ENCODE results near the gene PRDX2. TPM values are rescaled to one million over a fixed set of nuclear protein-coding genes. Genes with fewer than 3 reads are reported as not detected.

The PRDX2 gene
- total RNA-seq, 1 donor from 2014 or later: 280 TPM

GRCh38 chr19:12786952-12787351 is 14.6 kb downstream of the PRDX2 start:
- Mint-ChIP-seq H3K4me3 (no peak overlapping the region), H3K27me3 (ENCODE audit: insufficient read depth) (no peaks in the 10 kb centered on the region), H3K4me1 (ENCODE audit: low read depth) (peaks cover 28% of the 10 kb centered on the region), H3K36me3 (ENCODE audit: low read depth) (no peaks in the 10 kb centered on the region), H3K27ac (peak overlapping the region; percentile 72), H3K9me3 (no peaks in the 10 kb centered on the region)
- DNase-seq (ENCODE audit: low spot score): no peak
- intact Hi-C loops (cut with micrococcal nuclease): no loop called here

DNA sequence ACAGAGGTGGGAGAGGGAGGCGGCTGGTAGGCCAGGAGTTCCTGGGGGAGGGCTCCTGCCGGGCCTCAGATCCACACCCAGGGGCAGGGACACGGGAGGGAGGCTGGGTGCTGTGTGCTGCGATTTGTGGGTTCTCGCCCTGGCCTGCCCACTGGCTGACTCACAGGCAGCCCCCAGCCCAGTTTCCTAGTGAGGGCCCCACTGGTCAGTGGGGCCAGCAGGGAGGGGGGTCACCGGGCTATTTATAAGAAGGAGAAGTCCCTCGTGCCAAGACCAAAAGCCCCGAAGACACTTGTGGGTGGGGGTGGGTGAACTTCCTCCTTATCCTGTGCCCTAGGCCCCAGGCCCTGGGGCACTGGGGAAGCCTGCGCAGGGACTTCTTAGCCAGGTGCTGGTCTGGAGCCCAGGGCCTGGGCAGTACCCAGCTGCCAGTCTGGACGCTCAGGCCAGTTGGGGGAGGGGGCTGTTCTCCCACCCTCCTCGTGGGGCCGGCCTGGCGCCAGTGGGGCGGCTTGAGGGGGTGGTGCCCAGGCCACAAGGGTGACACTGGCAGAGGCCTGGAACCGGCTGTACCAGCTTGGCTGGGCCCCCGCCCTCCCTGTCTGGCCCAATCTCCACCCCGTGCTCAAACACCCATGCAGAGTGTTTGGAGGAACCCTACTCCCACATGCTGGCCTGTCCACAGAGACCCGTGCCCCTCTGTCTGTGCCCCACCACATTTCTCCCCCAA is 15.3 kb downstream of the PRDX2 start:
- H3K36me3 Mint-ChIP-seq (ENCODE audit: low read depth): no peaks in the 10 kb centered on the region
- H3K4me1 Mint-ChIP-seq (ENCODE audit: low read depth): peaks cover 33% of the 10 kb centered on the region
- no peak for DNase-seq (ENCODE audit: low spot score)
- H3K27me3 Mint-ChIP-seq (ENCODE audit: insufficient read depth): no peaks in the 10 kb centered on the region
- no peaks in the 10 kb centered on the region for H3K9me3 Mint-ChIP-seq
- intact Hi-C loops (cut with micrococcal nuclease): no loop called here
- H3K4me3 Mint-ChIP-seq: no peak overlapping the region
- H3K27ac Mint-ChIP-seq: peak overlapping the region; percentile 72

GRCh38 chr19:12785431-12786031 is 16.1 kb downstream of the PRDX2 start:
- DNase-seq (ENCODE audit: low spot score): no peak
- no peak overlapping the region for H3K4me3 Mint-ChIP-seq
- H3K27ac Mint-ChIP-seq: no peak overlapping the region
- no peaks in the 10 kb centered on the region for H3K36me3 Mint-ChIP-seq (ENCODE audit: low read depth)
- no peaks in the 10 kb centered on the region for H3K27me3 Mint-ChIP-seq (ENCODE audit: insufficient read depth)
- peaks cover 27% of the 10 kb centered on the region for H3K4me1 Mint-ChIP-seq (ENCODE audit: low read depth)
- H3K9me3 Mint-ChIP-seq: no peaks in the 10 kb centered on the region
- intact Hi-C loops (cut with micrococcal nuclease): no loop called here

- Mint-ChIP-seq H3K36me3 (ENCODE audit: low read depth) (no peaks in the 10 kb centered on the region), H3K9me3 (no peaks in the 10 kb centered on the region), H3K27me3 (ENCODE audit: insufficient read depth) (no peaks in the 10 kb centered on the region), H3K4me1 (ENCODE audit: low read depth) (peaks cover 26% of the 10 kb centered on the region), H3K4me3 (no peak overlapping the region), H3K27ac (no peak overlapping the region)
- intact Hi-C loops (cut with micrococcal nuclease): no loop called here
- no peak for DNase-seq (ENCODE audit: low spot score)
These were observed 16.6 kb downstream of the PRDX2 start for GRCh38 chr19:12784871-12785430.

DNA sequence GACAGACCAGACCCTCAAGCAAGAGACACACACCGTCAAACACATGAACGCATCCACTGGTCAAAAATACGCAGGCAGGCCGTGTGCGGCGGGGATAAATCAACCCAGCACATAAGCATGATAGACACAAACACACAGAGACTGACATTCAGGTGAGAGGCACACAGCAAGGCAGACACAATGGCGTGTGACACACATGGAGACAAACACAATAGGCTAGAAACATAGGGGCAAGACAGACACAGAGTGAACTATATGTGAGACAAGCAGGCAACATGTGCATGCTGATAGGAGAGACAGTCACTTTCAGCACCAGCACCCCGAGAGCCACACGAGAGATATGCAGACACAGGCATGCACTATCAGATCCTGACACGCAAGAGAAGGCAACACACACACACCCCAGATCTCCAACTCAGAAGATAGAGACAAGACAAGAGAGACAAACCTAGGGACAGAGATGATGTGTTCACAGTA is 17.2 kb downstream of the PRDX2 start:
- no peak for DNase-seq (ENCODE audit: low spot score)
- Mint-ChIP-seq H3K27me3 (ENCODE audit: insufficient read depth) (no peaks in the 10 kb centered on the region), H3K36me3 (ENCODE audit: low read depth) (no peaks in the 10 kb centered on the region), H3K4me1 (ENCODE audit: low read depth) (peaks cover 31% of the 10 kb centered on the region), H3K27ac (no peak overlapping the region), H3K9me3 (no peaks in the 10 kb centered on the region), H3K4me3 (no peak overlapping the region)
- intact Hi-C loops (cut with micrococcal nuclease): no loop called here

DNA sequence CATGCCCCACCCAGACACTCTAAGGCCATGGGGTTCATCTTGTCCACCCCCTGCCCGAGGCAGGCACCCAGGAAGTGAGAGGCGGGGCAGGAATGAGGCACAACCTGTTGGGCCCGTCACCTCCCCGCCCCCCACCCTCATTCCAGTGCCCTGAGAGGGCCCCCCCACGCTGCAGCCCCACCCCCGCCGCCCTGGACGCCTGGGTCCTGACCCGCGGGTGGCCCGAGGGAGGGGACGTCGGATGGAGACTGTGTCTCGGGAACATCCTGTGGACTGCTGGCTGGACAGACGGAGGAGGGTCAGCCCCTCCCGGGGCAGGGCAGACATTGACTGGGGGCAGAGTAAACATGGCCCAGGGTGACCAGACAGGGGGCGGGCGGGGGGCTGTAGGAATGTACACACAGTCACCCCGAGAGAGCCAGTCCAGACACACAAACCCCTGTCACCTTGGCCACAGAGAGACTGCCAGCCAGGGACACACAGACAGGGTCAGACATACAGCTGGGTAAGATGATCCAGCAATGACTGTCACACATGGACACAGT is 17.7 kb downstream of the PRDX2 start:
- Mint-ChIP-seq H3K4me3 (peak overlapping the region; percentile 70), H3K36me3 (ENCODE audit: low read depth) (no peaks in the 10 kb centered on the region), H3K27ac (no peak overlapping the region), H3K27me3 (ENCODE audit: insufficient read depth) (no peaks in the 10 kb centered on the region), H3K4me1 (ENCODE audit: low read depth) (peaks cover 32% of the 10 kb centered on the region), H3K9me3 (no peaks in the 10 kb centered on the region)
- intact Hi-C loops (cut with micrococcal nuclease): loop anchor here (2.0 kb wide), 1 partner anchor 155 kb away; the partner anchor contains the start of gene CALR
- no peak for DNase-seq (ENCODE audit: low spot score)

- DNase-seq (ENCODE audit: low spot score): peak; percentile 36
- no peak overlapping the region for H3K27ac Mint-ChIP-seq
- H3K9me3 Mint-ChIP-seq: no peaks in the 10 kb centered on the region
- H3K36me3 Mint-ChIP-seq (ENCODE audit: low read depth): no peaks in the 10 kb centered on the region
- no peaks in the 10 kb centered on the region for H3K27me3 Mint-ChIP-seq (ENCODE audit: insufficient read depth)
- intact Hi-C loops (cut with micrococcal nuclease): loop anchor here (2.0 kb wide), 1 partner anchor 155 kb away; the partner anchor contains the start of gene CALR
- peaks cover 34% of the 10 kb centered on the region for H3K4me1 Mint-ChIP-seq (ENCODE audit: low read depth)
- H3K4me3 Mint-ChIP-seq: peak overlapping the region; percentile 70
These were observed 18.2 kb downstream of the PRDX2 start for GRCh38 chr19:12783291-12783848.

DNA sequence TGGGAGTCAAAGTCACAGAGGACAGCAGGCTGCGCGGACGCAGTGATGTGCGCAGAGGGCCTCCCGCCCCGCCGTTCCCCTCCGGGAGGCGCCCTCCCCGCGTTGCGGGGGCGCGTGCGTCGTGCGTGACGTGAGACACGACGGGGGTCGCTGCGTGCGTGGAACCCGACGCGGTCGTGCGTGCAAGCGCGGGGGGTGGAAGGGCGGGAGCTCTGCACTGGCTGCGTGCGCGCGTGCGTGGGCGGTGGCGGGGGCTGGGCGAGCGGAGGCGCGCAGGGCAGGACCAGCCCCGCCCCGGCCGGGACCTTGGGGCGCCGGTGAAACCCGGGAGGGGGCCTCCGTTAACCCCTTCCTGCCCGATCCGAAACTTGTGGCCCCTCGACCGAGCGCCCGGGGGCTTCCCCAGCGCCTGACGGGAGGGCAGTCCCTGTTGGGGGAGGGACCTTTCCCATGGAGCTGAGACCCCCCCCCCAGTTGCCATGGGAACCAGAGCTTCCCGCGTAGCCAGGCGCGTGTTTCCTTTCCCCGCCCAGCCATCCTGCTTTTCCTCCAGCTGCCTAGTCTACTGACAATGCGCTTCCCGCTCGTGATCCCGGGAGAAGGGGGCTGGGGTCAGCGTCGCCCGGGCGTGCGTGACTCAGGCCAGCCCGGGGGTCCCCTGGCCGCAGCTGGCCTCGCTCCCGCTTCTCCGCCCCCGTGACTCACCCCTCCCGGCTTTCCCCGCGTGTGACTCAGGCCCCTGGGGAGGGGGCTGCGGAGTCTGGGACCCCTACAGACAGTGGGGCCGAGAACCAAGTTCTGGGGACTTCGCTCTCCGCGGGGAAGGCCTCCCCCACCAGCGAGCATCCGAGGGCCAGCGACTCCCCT is 18.9 kb downstream of the PRDX2 start:
- Mint-ChIP-seq H3K9me3 (no peaks in the 10 kb centered on the region), H3K27me3 (ENCODE audit: insufficient read depth) (no peaks in the 10 kb centered on the region), H3K36me3 (ENCODE audit: low read depth) (no peaks in the 10 kb centered on the region), H3K4me1 (ENCODE audit: low read depth) (peaks cover 37% of the 10 kb centered on the region), H3K27ac (peak overlapping the region; percentile 99), H3K4me3 (peak overlapping the region; percentile 86)
- intact Hi-C loops (cut with micrococcal nuclease): loop anchor here (1.0 to 2.0 kb wide), 2 partner anchors 9 to 156 kb away; partner anchors contain the start of genes CALR and JUNB
- peak; percentile 87 for DNase-seq (ENCODE audit: low spot score)

DNA sequence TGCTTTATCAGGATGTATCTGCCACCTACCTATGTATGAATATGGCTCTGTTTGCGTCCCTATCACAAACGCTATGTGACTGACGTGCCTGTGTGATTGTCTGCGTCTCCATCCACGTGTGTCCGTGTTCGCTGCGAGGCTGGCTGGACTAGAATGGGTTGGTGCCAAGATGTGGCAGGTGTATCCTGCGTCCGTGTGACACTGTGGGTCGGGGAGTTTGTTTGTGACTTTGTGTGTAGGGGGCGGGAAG is 19.5 kb downstream of the PRDX2 start:
- no peaks in the 10 kb centered on the region for H3K36me3 Mint-ChIP-seq (ENCODE audit: low read depth)
- peaks cover 42% of the 10 kb centered on the region for H3K4me1 Mint-ChIP-seq (ENCODE audit: low read depth)
- intact Hi-C loops (cut with micrococcal nuclease): loop anchor here (1.0 to 2.0 kb wide), 2 partner anchors 9 to 157 kb away; partner anchors contain the start of genes CALR and JUNB
- no peaks in the 10 kb centered on the region for H3K9me3 Mint-ChIP-seq
- peak overlapping the region; percentile 86 for H3K4me3 Mint-ChIP-seq
- no peaks in the 10 kb centered on the region for H3K27me3 Mint-ChIP-seq (ENCODE audit: insufficient read depth)
- no peak for DNase-seq (ENCODE audit: low spot score)
- H3K27ac Mint-ChIP-seq: peak overlapping the region; percentile 99

DNA sequence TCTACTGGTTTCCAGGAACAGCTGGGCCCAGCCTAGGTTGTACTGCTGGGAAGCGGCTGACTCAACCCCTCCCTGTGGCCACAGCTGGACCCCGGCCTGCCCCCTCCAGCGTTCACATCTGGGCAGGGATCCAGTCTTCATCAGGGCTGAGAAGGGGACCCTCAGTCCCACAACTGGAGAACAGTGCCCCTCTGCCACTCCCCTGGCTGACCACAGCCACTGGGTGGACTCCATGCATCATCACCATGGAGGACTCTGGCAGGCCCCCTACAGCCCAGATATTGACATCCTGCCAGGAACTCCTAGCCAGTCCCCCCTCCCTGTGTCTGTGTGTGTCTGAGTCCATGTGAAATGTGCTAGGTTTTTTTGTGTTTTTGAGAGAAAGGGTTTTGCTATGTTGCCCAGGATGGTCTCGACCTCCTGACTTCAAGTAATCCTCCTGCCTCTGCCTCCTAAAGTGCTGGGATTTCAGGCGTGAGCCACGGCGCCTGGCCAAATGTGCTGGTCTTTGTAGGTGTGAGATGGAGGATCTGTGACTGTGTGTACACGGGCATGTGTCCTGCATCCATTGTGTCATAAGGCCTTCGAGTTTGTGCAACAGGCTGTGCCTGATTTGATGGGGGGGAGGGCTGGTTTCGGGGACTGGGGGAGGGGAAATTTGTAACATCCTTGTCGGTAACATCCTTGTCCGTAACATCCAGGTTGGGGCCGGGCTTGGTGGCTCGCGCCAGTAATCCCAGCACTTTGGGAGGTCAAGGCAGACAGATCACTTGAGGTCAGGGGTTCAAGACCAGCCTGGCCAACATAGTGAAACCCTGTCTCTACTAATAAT is 22.2 kb downstream of the PRDX2 start:
- H3K9me3 Mint-ChIP-seq: no peaks in the 10 kb centered on the region
- peak overlapping the region; percentile 45 for H3K27ac Mint-ChIP-seq
- peaks cover 42% of the 10 kb centered on the region for H3K4me1 Mint-ChIP-seq (ENCODE audit: low read depth)
- peak overlapping the region; percentile 86 for H3K4me3 Mint-ChIP-seq
- no peaks in the 10 kb centered on the region for H3K36me3 Mint-ChIP-seq (ENCODE audit: low read depth)
- intact Hi-C loops (cut with micrococcal nuclease): loop anchor here (5.0 kb wide), 1 partner anchor 57 kb away; the partner anchor contains the start of gene TNPO2
- H3K27me3 Mint-ChIP-seq (ENCODE audit: insufficient read depth): no peaks in the 10 kb centered on the region
- no peak for DNase-seq (ENCODE audit: low spot score)

DNA sequence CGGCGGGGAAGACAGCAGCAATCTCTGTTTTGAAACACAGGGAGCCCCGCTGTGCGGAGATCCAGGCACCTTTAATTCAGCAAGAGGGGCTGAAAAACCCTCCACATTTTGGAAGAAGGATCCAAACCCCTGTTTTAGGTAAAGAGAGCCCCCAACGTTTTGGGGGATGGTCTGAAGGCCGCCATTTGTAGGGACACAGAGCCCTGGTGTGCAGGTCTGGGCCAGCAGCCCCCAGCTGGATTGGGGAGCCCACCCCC is 22.8 kb downstream of the PRDX2 start:
- intact Hi-C loops (cut with micrococcal nuclease): loop anchor here (1.0 to 5.0 kb wide), 2 partner anchors 10 to 57 kb away; partner anchors contain the start of gene TNPO2

More for the DNA sequence above, 22.8 kb downstream of the PRDX2 start:
- Mint-ChIP-seq H3K9me3 (no peaks in the 10 kb centered on the region), H3K27me3 (ENCODE audit: insufficient read depth) (no peaks in the 10 kb centered on the region), H3K4me3 (peak overlapping the region; percentile 86), H3K4me1 (ENCODE audit: low read depth) (peaks cover 43% of the 10 kb centered on the region), H3K36me3 (ENCODE audit: low read depth) (no peaks in the 10 kb centered on the region), H3K27ac (peak overlapping the region; percentile 86)
- no peak for DNase-seq (ENCODE audit: low spot score)
